ENCODE measurements around the gene CDRT15.

DNA sequence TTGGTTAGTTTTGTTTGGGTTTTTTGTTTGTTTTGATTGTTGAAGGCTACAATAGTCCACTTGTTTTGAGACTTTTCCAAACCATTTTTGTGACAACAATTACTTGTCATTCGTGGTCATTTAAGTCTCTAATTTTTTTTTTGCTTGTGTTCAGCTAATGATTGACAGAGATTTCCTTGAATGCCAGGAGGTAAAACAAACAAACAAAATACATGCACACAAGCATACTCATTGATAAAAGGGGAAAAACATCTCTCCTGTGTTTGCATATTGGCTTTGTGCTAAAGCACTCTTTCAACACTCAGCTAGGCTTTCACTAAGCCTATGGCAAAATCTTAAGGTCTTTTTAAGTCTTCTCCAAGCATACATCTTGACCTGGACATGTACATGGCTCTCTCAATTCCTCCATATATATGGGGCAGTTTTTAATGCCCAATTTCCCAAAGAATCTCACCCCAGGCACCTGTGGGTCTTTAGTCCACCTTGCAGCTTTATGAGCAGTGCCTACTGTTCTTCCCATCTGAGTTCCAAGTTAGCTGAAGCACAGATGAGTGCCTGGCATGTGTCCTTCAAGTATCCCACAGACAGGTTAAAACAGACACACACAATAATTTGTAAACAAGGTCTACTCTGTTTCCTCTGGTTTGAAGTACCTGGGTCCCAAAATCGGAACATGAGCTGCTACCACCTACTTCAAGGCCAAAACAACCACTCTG is 40.0 kb upstream of the CDRT15 start:
- TF ChIP-seq, protein P1, sequence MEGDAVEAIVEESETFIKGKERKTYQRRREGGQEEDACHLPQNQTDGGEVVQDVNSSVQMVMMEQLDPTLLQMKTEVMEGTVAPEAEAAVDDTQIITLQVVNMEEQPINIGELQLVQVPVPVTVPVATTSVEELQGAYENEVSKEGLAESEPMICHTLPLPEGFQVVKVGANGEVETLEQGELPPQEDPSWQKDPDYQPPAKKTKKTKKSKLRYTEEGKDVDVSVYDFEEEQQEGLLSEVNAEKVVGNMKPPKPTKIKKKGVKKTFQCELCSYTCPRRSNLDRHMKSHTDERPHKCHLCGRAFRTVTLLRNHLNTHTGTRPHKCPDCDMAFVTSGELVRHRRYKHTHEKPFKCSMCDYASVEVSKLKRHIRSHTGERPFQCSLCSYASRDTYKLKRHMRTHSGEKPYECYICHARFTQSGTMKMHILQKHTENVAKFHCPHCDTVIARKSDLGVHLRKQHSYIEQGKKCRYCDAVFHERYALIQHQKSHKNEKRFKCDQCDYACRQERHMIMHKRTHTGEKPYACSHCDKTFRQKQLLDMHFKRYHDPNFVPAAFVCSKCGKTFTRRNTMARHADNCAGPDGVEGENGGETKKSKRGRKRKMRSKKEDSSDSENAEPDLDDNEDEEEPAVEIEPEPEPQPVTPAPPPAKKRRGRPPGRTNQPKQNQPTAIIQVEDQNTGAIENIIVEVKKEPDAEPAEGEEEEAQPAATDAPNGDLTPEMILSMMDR (IDR thresholded peaks at IDR 0.05), result no peak
- no peak for TF ChIP-seq EP300 (IDR thresholded peaks at IDR 0.05; ENCODE audit: low read depth)
